ENCODE results near the gene UBE2L3. TPM values are rescaled to one million over a fixed set of nuclear protein-coding genes. Genes with fewer than 3 reads are reported as not detected.

The UBE2L3 gene
- total and polyA plus RNA-seq, 7 donors, result 36.1 to 87.2 (median 50.7) TPM

DNA sequence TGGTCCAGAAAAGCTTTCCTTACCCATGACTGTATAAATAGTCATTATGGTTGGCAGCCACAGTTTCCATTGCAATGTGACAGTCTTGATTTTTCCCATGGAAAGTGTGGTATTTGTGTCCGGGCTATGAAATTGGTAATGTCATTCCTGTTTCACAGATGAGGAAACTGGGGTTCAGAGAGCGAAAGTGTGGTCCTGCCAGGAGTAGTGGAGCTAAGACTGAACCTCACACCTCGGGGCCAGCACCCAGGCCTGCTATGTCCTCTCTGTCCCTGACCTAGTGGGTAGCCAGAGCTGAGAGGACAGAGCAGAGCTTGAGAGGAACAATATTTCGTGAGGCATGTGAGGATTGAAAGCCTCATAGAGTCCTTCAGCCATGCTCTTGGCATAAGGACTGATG lies 63.5 kb downstream of the UBE2L3 start:
- intact Hi-C loops (cut with DNase I), result no loop called here
- DNase-seq, result no peak
- no peaks in the 10 kb centered on the region for H3K27me3 ChIP-seq
- 90 to 92% methylated on average over 4 of the region's 4 CpGs for WGBS, 2 donors
- peaks cover 0 to 19% (median 12%) of the 10 kb centered on the region in 4 donors for H3K4me1 ChIP-seq
- peaks cover 0 to 4% (median 0%) of the 10 kb centered on the region in 4 donors for H3K36me3 ChIP-seq
- no peak overlapping the region for H3K4me3 ChIP-seq
- H3K9me3 ChIP-seq, result no peaks in the 10 kb centered on the region
- no peak overlapping the region for H3K27ac ChIP-seq
- no peak for TF ChIP-seq EP300 (IDR thresholded peaks at IDR 0.05)
- TF ChIP-seq POLR2A (IDR thresholded peaks at IDR 0.05), result no peak
- TF ChIP-seq, protein P1, sequence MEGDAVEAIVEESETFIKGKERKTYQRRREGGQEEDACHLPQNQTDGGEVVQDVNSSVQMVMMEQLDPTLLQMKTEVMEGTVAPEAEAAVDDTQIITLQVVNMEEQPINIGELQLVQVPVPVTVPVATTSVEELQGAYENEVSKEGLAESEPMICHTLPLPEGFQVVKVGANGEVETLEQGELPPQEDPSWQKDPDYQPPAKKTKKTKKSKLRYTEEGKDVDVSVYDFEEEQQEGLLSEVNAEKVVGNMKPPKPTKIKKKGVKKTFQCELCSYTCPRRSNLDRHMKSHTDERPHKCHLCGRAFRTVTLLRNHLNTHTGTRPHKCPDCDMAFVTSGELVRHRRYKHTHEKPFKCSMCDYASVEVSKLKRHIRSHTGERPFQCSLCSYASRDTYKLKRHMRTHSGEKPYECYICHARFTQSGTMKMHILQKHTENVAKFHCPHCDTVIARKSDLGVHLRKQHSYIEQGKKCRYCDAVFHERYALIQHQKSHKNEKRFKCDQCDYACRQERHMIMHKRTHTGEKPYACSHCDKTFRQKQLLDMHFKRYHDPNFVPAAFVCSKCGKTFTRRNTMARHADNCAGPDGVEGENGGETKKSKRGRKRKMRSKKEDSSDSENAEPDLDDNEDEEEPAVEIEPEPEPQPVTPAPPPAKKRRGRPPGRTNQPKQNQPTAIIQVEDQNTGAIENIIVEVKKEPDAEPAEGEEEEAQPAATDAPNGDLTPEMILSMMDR (IDR thresholded peaks at IDR 0.05), result no peak
- TF ChIP-seq POLR2AphosphoS5 (IDR thresholded peaks at IDR 0.05), result no peak

DNA sequence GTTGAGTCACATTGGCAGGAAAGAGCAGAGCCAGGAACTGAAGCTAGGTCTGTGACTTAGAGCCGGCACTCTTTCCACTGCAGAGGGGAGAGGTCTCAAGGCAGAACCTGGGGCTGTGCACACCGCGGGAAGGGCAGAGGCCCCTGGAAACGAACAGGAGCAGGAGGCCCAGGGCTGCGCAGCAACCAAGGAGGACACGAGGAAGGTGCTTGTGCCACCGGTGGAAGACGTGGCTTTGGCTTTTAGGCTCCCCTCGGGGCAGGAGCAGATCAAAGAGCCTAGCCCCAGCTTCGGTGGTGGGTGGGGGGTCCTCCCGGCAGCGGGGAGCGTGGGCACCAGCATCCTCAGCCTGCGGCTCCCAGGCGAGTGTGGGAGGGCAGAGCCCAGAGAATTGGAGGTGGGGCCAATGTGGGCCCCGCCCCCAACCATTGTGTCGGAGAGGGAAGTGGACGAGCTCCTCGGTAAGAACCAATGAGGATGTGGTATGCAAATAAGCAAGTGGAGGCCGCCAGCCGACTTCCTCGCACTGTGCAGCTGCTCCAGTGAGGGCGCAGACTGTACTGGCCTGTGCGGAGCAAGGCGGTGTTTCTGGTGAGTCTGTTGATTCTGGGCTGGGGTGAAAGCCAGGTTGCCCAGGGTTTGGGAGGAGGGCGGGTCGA lies 64.9 kb downstream of the UBE2L3 start, which contains the start of gene CCDC116:
Gene CCDC116 (plus strand): TSS at position 524 of the 659 bp plus-strand sequence. CDS start 422 bp downstream, outside the sequence.
- Histone ChIP-seq H3K36me3 (peaks cover 0 to 4% (median 0%) of the 10 kb centered on the region in 4 donors), H3K27ac (no peak within 1 kb of the TSS), H3K4me3 (no peak within 1 kb of the TSS), H3K9me3 (no peaks in the 10 kb centered on the region), H3K27me3 (no peaks in the 10 kb centered on the region), H3K4me1 (peaks cover 0 to 19% (median 12%) of the 10 kb centered on the region in 4 donors)
- TF ChIP-seq POLR2AphosphoS5 (IDR thresholded peaks at IDR 0.05) (no peak), POLR2A (IDR thresholded peaks at IDR 0.05) (no peak), EP300 (IDR thresholded peaks at IDR 0.05) (no peak)
- TF ChIP-seq, protein P1 (IDR thresholded peaks at IDR 0.05), result no peak
- intact Hi-C loops (cut with DNase I), result no loop called here
- 49 to 92% methylated on average over 27 of the region's 27 CpGs for WGBS, 2 donors
- no peak for DNase-seq

DNA sequence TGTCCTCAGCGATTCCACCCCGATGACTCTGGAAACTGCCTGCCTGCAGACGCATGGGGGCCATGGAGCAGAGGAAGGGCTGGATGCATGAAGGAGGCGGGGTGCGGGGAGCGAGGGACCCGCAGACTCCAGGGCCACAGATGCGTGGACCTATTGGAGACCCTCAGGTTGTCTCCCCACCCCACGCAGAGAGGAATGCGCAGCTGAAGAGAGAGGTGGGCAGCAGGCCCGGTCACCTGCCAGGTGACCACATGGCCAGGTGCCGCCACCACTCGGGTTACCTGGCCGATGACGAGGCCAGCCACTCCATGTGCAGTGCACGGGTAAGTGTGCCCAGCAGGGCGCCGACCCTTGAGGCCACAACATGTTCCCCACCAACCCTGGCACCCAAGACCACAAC lies 65.4 kb downstream of the UBE2L3 start:
- intact Hi-C loops (cut with DNase I), result no loop called here
- peaks cover 0 to 19% (median 12%) of the 10 kb centered on the region in 4 donors for H3K4me1 ChIP-seq
- 85 to 97% methylated on average over 18 of the region's 18 CpGs for WGBS, 2 donors
- no peak for TF ChIP-seq EP300 (IDR thresholded peaks at IDR 0.05)
- TF ChIP-seq, protein P1 (IDR thresholded peaks at IDR 0.05), result no peak
- no peak for TF ChIP-seq POLR2AphosphoS5 (IDR thresholded peaks at IDR 0.05)
- no peak for TF ChIP-seq POLR2A (IDR thresholded peaks at IDR 0.05)
- H3K27ac ChIP-seq, result no peak overlapping the region
- H3K36me3 ChIP-seq, result peaks cover 0 to 4% (median 0%) of the 10 kb centered on the region in 4 donors
- DNase-seq, result no peak
- no peaks in the 10 kb centered on the region for H3K27me3 ChIP-seq
- H3K9me3 ChIP-seq, result no peaks in the 10 kb centered on the region
- no peak overlapping the region for H3K4me3 ChIP-seq

DNA sequence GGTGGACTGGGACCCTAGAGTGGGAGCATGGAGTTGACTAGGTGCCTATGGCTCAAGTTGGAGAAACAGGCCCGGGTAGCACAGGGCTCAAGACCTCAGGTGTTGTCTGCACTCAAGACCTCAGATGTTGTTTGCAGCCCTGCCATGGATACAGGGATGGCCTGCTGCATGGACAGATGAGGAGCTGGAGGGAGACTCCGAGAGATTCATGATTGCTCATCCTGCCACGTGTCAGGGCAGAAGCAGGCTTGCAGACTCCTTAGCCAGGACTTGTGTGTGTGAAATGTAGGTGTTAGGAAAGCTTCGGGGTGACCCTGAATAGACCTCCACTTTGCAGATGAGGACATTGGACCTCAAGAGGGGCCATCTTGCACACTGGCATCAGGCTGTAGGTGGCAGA lies 66.0 kb downstream of the UBE2L3 start:
- no peak for DNase-seq
- 93 to 94% methylated on average over 4 of the region's 4 CpGs for WGBS, 2 donors
- H3K27me3 ChIP-seq, result no peaks in the 10 kb centered on the region
- no peak for TF ChIP-seq EP300 (IDR thresholded peaks at IDR 0.05)
- TF ChIP-seq POLR2A (IDR thresholded peaks at IDR 0.05), result no peak
- TF ChIP-seq, protein P1 (IDR thresholded peaks at IDR 0.05), result no peak
- TF ChIP-seq POLR2AphosphoS5 (IDR thresholded peaks at IDR 0.05), result no peak
- H3K27ac ChIP-seq, result no peak overlapping the region
- no peaks in the 10 kb centered on the region for H3K9me3 ChIP-seq
- intact Hi-C loops (cut with DNase I), result no loop called here
- H3K36me3 ChIP-seq, result peaks cover 0 to under 1% (median 0%) of the 10 kb centered on the region in 4 donors
- H3K4me1 ChIP-seq, result peaks cover 0 to 16% (median 12%) of the 10 kb centered on the region in 4 donors
- no peak overlapping the region for H3K4me3 ChIP-seq

Data from sigmoid colon (tissue), 7 donors.